ENCODE data around the gene LIN28B.

Gene LIN28B

DNA sequence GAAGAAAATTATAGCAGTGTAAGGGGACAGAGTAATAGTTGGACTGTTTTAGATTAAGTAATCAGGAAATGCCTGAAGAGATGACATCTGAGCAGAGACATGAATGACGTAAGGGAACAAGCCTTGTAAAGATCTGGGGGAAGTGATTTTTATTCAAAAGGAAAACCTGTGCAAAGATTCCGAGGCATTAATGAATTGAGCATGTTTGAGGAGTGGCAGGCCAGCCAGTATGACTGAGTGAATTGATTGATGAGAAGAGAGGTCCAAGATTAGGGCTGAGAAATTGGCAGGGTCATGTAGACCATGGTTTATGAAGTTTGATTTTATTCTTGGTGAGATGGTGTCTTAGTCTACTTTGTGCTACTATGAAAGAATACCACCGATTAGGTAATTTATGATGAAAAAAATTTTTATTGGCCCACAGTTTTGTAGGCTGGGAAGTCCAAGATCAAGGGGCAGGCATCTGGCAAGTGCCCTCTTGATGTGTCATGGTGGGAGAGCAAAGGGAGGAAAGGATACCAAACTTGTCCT is 95.1 kb downstream of the LIN28B start:
- no peaks in the 10 kb centered on the region for H3K36me3 ChIP-seq (ENCODE audit: insufficient read depth, low read length)
- H3K4me3 ChIP-seq (ENCODE audit: low read length), result no peak overlapping the region
- no peaks in the 10 kb centered on the region for H3K9me3 ChIP-seq (replicated peaks; ENCODE audit: low read length)
- no peak overlapping the region for H3K9ac ChIP-seq (ENCODE audit: low read depth, low read length)
- no peaks in the 10 kb centered on the region for H3K27me3 ChIP-seq (ENCODE audit: control insufficient read depth, insufficient read depth, low read length)
- H3K4me1 ChIP-seq (ENCODE audit: control insufficient read depth, insufficient read depth, low read length), result peaks cover 6% of the 10 kb centered on the region
- no peak overlapping the region for H3K4me2 ChIP-seq (ENCODE audit: low read length)

DNA sequence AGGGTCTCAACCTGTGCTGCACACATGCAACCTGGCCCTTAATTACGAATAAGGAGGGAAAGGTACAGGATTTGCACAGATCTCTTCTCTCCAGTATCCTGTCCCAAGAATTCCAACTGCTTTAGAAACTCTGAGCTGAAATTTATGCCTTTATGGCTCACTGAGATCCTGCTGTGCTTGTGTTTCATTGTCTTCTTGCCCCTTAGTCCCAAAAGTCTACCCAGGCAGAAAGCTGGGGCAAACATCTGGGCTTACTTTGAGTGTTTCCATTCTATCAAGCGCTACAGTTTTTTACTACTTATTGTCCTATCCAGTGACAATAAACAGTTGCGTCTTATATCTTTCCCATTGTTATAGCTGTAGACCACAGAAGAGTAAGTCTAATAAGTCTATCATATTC is 99.7 kb downstream of the LIN28B start:
- Histone ChIP-seq H3K4me3 (ENCODE audit: low read length) (no peak overlapping the region), H3K4me2 (ENCODE audit: low read length) (no peak overlapping the region), H3K9ac (ENCODE audit: low read depth, low read length) (no peak overlapping the region), H3K27me3 (ENCODE audit: control insufficient read depth, insufficient read depth, low read length) (no peaks in the 10 kb centered on the region), H3K9me3 (replicated peaks; ENCODE audit: low read length) (no peaks in the 10 kb centered on the region), H3K4me1 (ENCODE audit: control insufficient read depth, insufficient read depth, low read length) (peaks cover 6% of the 10 kb centered on the region), H3K36me3 (ENCODE audit: insufficient read depth, low read length) (no peaks in the 10 kb centered on the region)

DNA sequence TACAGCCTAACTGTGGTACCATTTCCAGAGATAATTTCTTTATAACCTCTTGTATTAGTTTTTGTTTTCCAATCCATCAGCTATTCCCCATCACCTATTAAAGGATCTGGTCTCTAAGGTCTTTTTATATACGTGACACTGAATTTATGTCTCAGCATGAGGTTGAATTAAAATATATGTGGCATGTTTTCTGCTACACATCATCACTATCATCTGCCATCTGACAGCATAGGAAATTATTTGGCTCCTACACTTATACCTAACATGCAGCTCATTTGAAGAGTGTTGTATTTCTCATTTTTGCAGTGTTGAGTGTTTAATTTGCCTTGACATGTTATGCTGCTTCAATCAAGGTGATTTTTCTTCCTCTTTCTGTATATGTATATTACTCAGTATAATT is 100.3 kb downstream of the LIN28B start:
- no peaks in the 10 kb centered on the region for H3K9me3 ChIP-seq (replicated peaks; ENCODE audit: low read length)
- no peaks in the 10 kb centered on the region for H3K27me3 ChIP-seq (ENCODE audit: control insufficient read depth, insufficient read depth, low read length)
- H3K4me3 ChIP-seq (ENCODE audit: low read length), result no peak overlapping the region
- H3K36me3 ChIP-seq (ENCODE audit: insufficient read depth, low read length), result no peaks in the 10 kb centered on the region
- H3K4me1 ChIP-seq (ENCODE audit: control insufficient read depth, insufficient read depth, low read length), result peaks cover 2% of the 10 kb centered on the region
- no peak overlapping the region for H3K4me2 ChIP-seq (ENCODE audit: low read length)
- no peak overlapping the region for H3K9ac ChIP-seq (ENCODE audit: low read depth, low read length)

DNA sequence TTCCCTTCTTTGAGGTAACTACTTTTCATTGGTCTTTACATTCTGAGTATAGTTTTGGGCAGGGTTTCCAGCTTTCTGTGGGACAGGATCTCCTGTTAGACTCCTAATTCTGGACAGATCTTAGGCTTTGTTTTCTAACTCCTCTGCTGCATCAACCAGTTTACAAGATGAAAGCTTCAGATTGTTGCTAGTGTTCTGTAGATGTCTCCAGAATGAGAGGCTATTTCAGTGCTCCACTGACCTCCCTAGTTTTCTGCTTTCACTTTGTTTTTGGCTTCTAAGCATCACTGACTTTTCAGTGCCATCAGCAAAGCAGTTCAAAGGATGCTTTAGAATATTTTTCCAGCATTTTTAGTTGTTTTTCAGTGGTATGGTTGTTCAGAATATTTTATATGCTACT is 101.4 kb downstream of the LIN28B start:
- no peak overlapping the region for H3K4me3 ChIP-seq (ENCODE audit: low read length)
- H3K4me2 ChIP-seq (ENCODE audit: low read length), result no peak overlapping the region
- no peaks in the 10 kb centered on the region for H3K9me3 ChIP-seq (replicated peaks; ENCODE audit: low read length)
- no peaks in the 10 kb centered on the region for H3K4me1 ChIP-seq (ENCODE audit: control insufficient read depth, insufficient read depth, low read length)
- no peaks in the 10 kb centered on the region for H3K27me3 ChIP-seq (ENCODE audit: control insufficient read depth, insufficient read depth, low read length)
- no peaks in the 10 kb centered on the region for H3K36me3 ChIP-seq (ENCODE audit: insufficient read depth, low read length)
- no peak overlapping the region for H3K9ac ChIP-seq (ENCODE audit: low read depth, low read length)

DNA sequence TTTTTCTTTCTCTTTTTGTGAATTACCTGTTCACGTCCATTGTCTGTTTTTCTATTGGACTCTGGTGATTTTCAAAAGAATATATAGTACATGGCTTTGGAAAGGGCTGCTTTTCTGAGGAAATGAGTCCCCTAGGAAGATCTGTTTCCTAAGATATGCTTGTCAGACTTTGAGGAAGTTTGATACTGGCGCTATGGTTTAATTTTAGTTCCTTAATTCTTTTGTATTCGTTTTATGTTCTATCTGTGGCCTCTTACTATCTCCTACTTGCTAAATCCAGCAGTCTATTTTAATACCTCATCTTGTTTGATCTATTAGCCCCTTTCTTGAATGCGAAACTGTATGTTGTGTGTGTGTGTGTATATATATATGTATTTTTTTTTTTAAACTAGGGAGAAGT is 101.9 kb downstream of the LIN28B start:
- no peak overlapping the region for H3K4me3 ChIP-seq (ENCODE audit: low read length)
- H3K36me3 ChIP-seq (ENCODE audit: insufficient read depth, low read length), result no peaks in the 10 kb centered on the region
- no peaks in the 10 kb centered on the region for H3K4me1 ChIP-seq (ENCODE audit: control insufficient read depth, insufficient read depth, low read length)
- no peak overlapping the region for H3K4me2 ChIP-seq (ENCODE audit: low read length)
- H3K27me3 ChIP-seq (ENCODE audit: control insufficient read depth, insufficient read depth, low read length), result no peaks in the 10 kb centered on the region
- no peaks in the 10 kb centered on the region for H3K9me3 ChIP-seq (replicated peaks; ENCODE audit: low read length)
- H3K9ac ChIP-seq (ENCODE audit: low read depth, low read length), result no peak overlapping the region

DNA sequence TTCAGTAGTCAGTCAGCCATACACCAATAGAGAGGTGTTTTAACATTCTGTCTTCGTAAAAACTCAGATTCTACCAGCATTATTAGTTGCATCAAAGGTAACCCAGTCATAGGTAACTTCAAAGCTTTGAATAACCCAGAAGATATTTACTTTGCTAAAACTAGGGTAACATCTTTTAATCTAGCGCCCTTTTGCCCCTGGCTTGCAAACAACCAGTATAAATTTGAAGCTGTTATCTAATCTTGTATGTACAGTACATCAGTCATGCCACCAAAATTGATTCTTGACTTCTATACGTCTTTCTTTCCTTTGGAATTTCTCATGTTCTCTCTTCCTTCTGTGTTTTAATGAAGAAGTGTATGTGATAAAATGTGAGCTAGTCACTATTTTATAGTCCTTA is 109.3 kb downstream of the LIN28B start:
- peaks cover 4% of the 10 kb centered on the region for H3K27me3 ChIP-seq (ENCODE audit: control insufficient read depth, insufficient read depth, low read length)
- no peak overlapping the region for H3K4me3 ChIP-seq (ENCODE audit: low read length)
- H3K9me3 ChIP-seq (replicated peaks; ENCODE audit: low read length), result no peaks in the 10 kb centered on the region
- peaks cover 10% of the 10 kb centered on the region for H3K4me1 ChIP-seq (ENCODE audit: control insufficient read depth, insufficient read depth, low read length)
- no peaks in the 10 kb centered on the region for H3K36me3 ChIP-seq (ENCODE audit: insufficient read depth, low read length)
- no peak overlapping the region for H3K4me2 ChIP-seq (ENCODE audit: low read length)
- no peak overlapping the region for H3K9ac ChIP-seq (ENCODE audit: low read depth, low read length)

DNA sequence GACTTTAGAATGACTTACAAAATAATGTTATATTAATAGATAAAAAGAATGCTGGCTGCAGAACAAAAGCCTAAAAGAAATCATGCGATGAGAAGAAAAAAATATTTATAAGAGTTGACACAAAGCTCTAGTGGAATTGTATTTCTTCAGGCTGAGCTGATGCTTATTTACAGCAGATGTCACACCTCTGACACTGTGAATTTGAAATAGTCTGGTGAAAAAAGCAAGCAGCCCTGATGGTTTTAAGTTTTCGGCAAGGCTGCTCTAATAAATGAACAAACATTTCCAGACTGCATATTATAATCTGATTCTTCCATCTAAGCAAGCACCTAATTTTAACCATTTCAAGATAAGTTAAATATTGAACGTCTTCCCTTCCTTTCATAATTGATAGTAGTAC is 109.9 kb downstream of the LIN28B start:
- Histone ChIP-seq H3K9ac (ENCODE audit: low read depth, low read length) (no peak overlapping the region), H3K36me3 (ENCODE audit: insufficient read depth, low read length) (no peaks in the 10 kb centered on the region), H3K9me3 (replicated peaks; ENCODE audit: low read length) (no peaks in the 10 kb centered on the region), H3K27me3 (ENCODE audit: control insufficient read depth, insufficient read depth, low read length) (peaks cover 4% of the 10 kb centered on the region), H3K4me3 (ENCODE audit: low read length) (no peak overlapping the region), H3K4me1 (ENCODE audit: control insufficient read depth, insufficient read depth, low read length) (peaks cover 10% of the 10 kb centered on the region), H3K4me2 (ENCODE audit: low read length) (no peak overlapping the region)

DNA sequence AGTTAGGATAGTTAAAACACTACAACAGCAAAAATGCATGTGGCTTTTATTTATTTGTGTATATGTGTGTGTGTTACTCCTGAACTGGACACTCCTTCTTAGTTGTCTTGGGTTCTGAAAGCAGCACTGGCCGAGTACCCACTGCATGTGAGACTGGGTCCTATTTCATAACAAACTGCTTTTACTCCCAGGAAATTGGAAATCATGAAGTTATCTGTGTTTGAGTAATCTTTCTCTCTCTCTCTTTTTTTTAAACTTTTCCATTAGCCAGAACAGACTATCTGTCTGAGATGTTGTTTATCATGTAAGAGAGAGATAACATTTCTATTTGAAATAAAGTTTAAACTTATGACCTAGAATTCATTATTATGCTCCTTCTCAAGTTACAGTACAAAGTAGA is 110.4 kb downstream of the LIN28B start:
- H3K9ac ChIP-seq (ENCODE audit: low read depth, low read length), result no peak overlapping the region
- peaks cover 10% of the 10 kb centered on the region for H3K4me1 ChIP-seq (ENCODE audit: control insufficient read depth, insufficient read depth, low read length)
- no peak overlapping the region for H3K4me2 ChIP-seq (ENCODE audit: low read length)
- H3K4me3 ChIP-seq (ENCODE audit: low read length), result no peak overlapping the region
- no peaks in the 10 kb centered on the region for H3K36me3 ChIP-seq (ENCODE audit: insufficient read depth, low read length)
- no peaks in the 10 kb centered on the region for H3K9me3 ChIP-seq (replicated peaks; ENCODE audit: low read length)
- H3K27me3 ChIP-seq (ENCODE audit: control insufficient read depth, insufficient read depth, low read length), result peaks cover 4% of the 10 kb centered on the region

DNA sequence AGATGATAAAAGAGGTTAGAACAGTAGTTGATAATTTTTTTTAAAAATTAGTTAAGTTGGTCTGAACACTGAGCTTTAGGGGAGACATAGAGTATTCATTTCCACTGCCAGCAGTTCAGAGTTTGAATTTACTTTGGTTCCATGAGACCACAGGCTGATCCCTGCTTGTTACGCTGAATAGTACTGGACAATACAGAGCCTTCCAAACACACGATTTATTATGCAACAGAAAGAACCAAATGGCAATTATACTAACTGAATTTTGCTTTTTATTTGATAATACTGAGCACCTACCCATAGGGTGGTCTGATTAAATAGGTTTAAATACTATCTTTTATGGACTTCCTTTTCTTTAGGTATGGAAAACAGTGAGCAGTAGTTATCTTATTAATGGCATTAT is 111.5 kb downstream of the LIN28B start:
- Histone ChIP-seq H3K4me3 (ENCODE audit: low read length) (no peak overlapping the region), H3K9me3 (replicated peaks; ENCODE audit: low read length) (no peaks in the 10 kb centered on the region), H3K4me1 (ENCODE audit: control insufficient read depth, insufficient read depth, low read length) (peaks cover 10% of the 10 kb centered on the region), H3K4me2 (ENCODE audit: low read length) (no peak overlapping the region), H3K36me3 (ENCODE audit: insufficient read depth, low read length) (no peaks in the 10 kb centered on the region), H3K27me3 (ENCODE audit: control insufficient read depth, insufficient read depth, low read length) (peaks cover 4% of the 10 kb centered on the region), H3K9ac (ENCODE audit: low read depth, low read length) (no peak overlapping the region)

DNA sequence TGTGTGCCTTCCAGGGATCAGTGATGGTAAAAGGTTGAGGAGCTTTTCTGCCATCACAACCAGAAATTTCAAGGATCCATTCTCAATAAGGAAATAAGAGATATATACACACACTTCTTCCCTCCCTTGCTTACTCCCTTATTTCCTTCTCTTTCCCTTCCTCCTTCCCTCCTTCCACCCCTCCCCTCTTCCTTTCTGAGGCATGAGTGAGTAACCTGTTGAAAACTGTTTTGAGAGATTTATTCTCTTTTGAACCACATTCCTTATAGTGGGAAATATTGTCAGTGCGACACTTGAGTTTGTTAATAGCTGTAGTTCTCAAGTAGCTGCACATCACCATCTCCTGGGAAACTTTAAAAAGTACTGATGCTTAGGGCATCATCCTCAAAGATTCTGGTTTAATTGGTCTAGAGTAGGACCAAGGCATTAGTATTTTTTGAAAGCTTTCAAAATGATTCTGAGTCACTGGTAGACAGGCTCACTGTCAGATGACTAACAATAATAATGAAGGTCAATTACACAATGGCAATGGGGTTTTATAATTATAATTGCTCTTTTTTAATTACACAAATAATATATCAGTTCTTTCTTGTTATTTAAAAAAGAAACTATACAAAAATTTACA is 113.0 kb downstream of the LIN28B start:
- Histone ChIP-seq H3K9me3 (replicated peaks; ENCODE audit: low read length) (no peaks in the 10 kb centered on the region), H3K9ac (ENCODE audit: low read depth, low read length) (no peak overlapping the region), H3K36me3 (ENCODE audit: insufficient read depth, low read length) (no peaks in the 10 kb centered on the region), H3K4me1 (ENCODE audit: control insufficient read depth, insufficient read depth, low read length) (peaks cover 10% of the 10 kb centered on the region), H3K4me3 (ENCODE audit: low read length) (no peak overlapping the region), H3K4me2 (ENCODE audit: low read length) (no peak overlapping the region), H3K27me3 (ENCODE audit: control insufficient read depth, insufficient read depth, low read length) (peaks cover 4% of the 10 kb centered on the region)

DNA sequence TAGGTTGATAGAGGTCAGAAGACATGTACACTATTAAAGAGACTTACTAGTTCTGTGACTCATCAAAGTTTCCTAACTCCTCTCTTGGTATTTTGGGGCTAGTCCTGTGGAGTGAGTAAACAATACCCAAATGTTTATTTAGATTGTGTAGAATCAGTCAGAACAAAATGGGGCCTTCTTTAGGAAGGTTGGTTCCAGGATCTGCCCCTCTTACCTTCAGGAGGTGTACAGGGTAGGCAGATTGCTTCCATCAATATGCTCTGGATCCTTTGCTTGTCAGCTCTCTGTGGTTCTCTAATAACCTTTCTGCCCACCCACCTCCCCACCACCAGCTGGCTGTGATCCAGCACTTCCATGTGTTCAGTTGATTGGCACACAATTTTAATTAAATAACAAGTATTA is 115.9 kb downstream of the LIN28B start:
- Histone ChIP-seq H3K4me2 (ENCODE audit: low read length) (no peak overlapping the region), H3K4me3 (ENCODE audit: low read length) (no peak overlapping the region), H3K27me3 (ENCODE audit: control insufficient read depth, insufficient read depth, low read length) (no peaks in the 10 kb centered on the region), H3K4me1 (ENCODE audit: control insufficient read depth, insufficient read depth, low read length) (peaks cover 14% of the 10 kb centered on the region), H3K9me3 (replicated peaks; ENCODE audit: low read length) (no peaks in the 10 kb centered on the region), H3K36me3 (ENCODE audit: insufficient read depth, low read length) (no peaks in the 10 kb centered on the region), H3K9ac (ENCODE audit: low read depth, low read length) (no peak overlapping the region)

DNA sequence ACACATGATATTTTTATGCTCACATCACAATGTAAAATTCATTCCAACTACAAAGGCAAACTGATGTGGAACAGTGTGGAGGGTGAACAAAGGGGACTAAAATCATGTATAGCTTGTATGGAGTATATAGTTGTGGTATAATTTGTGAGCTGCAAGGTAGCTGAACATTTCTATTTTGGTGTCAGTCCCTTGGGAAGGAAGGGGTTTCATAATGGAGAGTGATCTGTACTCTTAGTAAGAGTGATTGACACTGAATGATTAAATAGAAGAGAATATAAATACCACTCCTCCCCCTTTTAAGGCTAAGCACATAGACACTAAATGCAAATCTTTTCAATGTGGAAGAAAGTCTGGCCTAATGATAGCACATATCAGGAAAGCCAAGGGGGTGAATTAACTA is 118.3 kb downstream of the LIN28B start:
- Histone ChIP-seq H3K4me1 (ENCODE audit: control insufficient read depth, insufficient read depth, low read length) (peaks cover 15% of the 10 kb centered on the region), H3K27me3 (ENCODE audit: control insufficient read depth, insufficient read depth, low read length) (no peaks in the 10 kb centered on the region), H3K9ac (ENCODE audit: low read depth, low read length) (no peak overlapping the region), H3K36me3 (ENCODE audit: insufficient read depth, low read length) (no peaks in the 10 kb centered on the region), H3K9me3 (replicated peaks; ENCODE audit: low read length) (no peaks in the 10 kb centered on the region), H3K4me2 (ENCODE audit: low read length) (no peak overlapping the region), H3K4me3 (ENCODE audit: low read length) (no peak overlapping the region)
